H1 (cell line): Measurements from ENCODE around the gene CTTNBP2. TPM values are rescaled to one million over a fixed set of nuclear protein-coding genes. Genes with fewer than 3 reads are reported as not detected.

Experiments
- CTCF ChIA-PET: fragments of 300-600 bp; sonication (Branson Sonifier 250); formaldehyde crosslinking; loops from one replicate; lab custom pipeline; 2021; ENCODE audit not compliant: partially characterized antibody; lab: Charles Lee
- POLR2A ChIA-PET: fragments of 300-600 bp; sonication (Branson Sonifier 250); formaldehyde crosslinking; loops from one replicate; lab custom pipeline; 2021; ENCODE audit warnings: inconsistent platforms; ENCODE audit not compliant: partially characterized antibody; lab: Charles Lee
- DNase-seq, 2 experiments: peaks; one replicate each; pipeline versions ENCODE4 v3.0.0 to v3.0.0-alpha.2; 2010 to 2022; ENCODE audit warnings: low spot score in 2 of 2, low read depth in 1 of 2, mixed read lengths in 1 of 2
- FAIRE-seq: peaks from 2 replicates; lab custom pipeline; 2011; peaks lifted over from hg19 to GRCh38; lab: Jason Lieb, UNC
- H2AFZ ChIP-seq: 2 replicates; pipeline ENCODE4 v1.8.1; 2012; ENCODE audit warnings: low read length, inconsistent platforms
- H2AK5ac ChIP-seq: 2 replicates; pipeline ENCODE4 v1.6.1; 2013; ENCODE audit warnings: low read depth, low read length
- H2BK120ac ChIP-seq: replicated peaks from 2 replicates; pipeline ENCODE3; 2013; ENCODE audit warnings: low read depth, low read length, inconsistent platforms
- H2BK12ac ChIP-seq: 2 replicates; pipeline ENCODE4 v1.6.1; 2013; ENCODE audit warnings: low read depth, low read length
- H2BK15ac ChIP-seq: 2 replicates; pipeline ENCODE4 v1.6.1; 2013; ENCODE audit warnings: low read length
- H2BK20ac ChIP-seq: 2 replicates; pipeline ENCODE4 v1.6.1; 2013; ENCODE audit warnings: low read length
- H2BK5ac ChIP-seq: 2 replicates; pipeline ENCODE4 v1.6.1; 2013; ENCODE audit warnings: low read depth, low read length
- H3K14ac ChIP-seq: 2 replicates; pipeline ENCODE4 v1.6.1; 2013; ENCODE audit warnings: inconsistent platforms; ENCODE audit not compliant: insufficient read length
- H3K18ac ChIP-seq: 2 replicates; pipeline ENCODE4 v1.6.1; 2013; ENCODE audit warnings: low read length; ENCODE audit errors: extremely low read depth
- H3K23ac ChIP-seq: 2 replicates; pipeline ENCODE4 v1.6.1; 2013; ENCODE audit warnings: inconsistent platforms; ENCODE audit not compliant: insufficient read length
- H3K23me2 ChIP-seq: 2 replicates; pipeline ENCODE4 v1.6.1; 2013; ENCODE audit warnings: low read depth, low read length
- H3K27ac ChIP-seq: 2 replicates; pipeline ENCODE4 v1.6.1; 2011; ENCODE audit warnings: low read depth, low read length, inconsistent platforms
- H3K27me3 ChIP-seq, 4 experiments: replicated peaks in 1 of 4; 1 replicate in 1 of 4; 2 replicates in 3 of 4; pipeline versions ENCODE4 v1.6.1 to v1.8.1; 2011 to 2013; ENCODE audit warnings: low read length in 3 of 4, mild to moderate bottlenecking in 3 of 4, inconsistent platforms in 2 of 4, mixed read lengths in 2 of 4, moderate library complexity in 1 of 4; ENCODE audit not compliant: control insufficient read depth in 3 of 4, insufficient read depth in 3 of 4; ENCODE audit errors: extremely low read depth in 1 of 4
- H3K36me3 ChIP-seq, 4 experiments: 2 replicates each; pipeline versions ENCODE4 v1.6.1 to v1.8.1; 2011 to 2013; ENCODE audit warnings: mild to moderate bottlenecking in 4 of 4, low read length in 3 of 4, moderate library complexity in 2 of 4, control low read depth in 1 of 4, inconsistent platforms in 1 of 4; ENCODE audit not compliant: insufficient read depth in 4 of 4, control insufficient read depth in 2 of 4
- H3K4ac ChIP-seq: replicated peaks from 2 replicates; pipeline ENCODE3; 2013; ENCODE audit warnings: low read length, low read depth, mixed read lengths, inconsistent platforms; ENCODE audit not compliant: insufficient read length
- H3K4me1 ChIP-seq, 4 experiments: replicated peaks in 1 of 4; 1 replicate in 1 of 4; 2 replicates in 3 of 4; pipeline versions ENCODE4 v1.6.1 to v1.8.1; 2011 to 2013; ENCODE audit warnings: low read length in 3 of 4, inconsistent platforms in 2 of 4, mixed read lengths in 1 of 4; ENCODE audit not compliant: insufficient read depth in 4 of 4, control insufficient read depth in 3 of 4
- H3K4me2 ChIP-seq, 2 experiments: 2 replicates each; pipeline versions ENCODE4 v1.6.1 to v1.8.1; 2011 to 2013; ENCODE audit warnings: low read depth in 2 of 2, low read length in 2 of 2, control low read depth in 1 of 2, inconsistent platforms in 1 of 2, mild to moderate bottlenecking in 1 of 2; ENCODE audit not compliant: insufficient read depth in 1 of 2
- H3K4me3 ChIP-seq, 4 experiments: fragments of 200-600, 300-600 bp in 1 of 4; sonication (generic), shearing (Covaris generic), sonication (Bioruptor Twin) in 1 of 4; 2 replicates each; pipeline versions ENCODE4 v1.5.1 to v1.8.1; 2011 to 2016; ENCODE audit warnings: low read length in 4 of 4, low read depth in 3 of 4, control low read depth in 2 of 4, inconsistent platforms in 2 of 4, mild to moderate bottlenecking in 2 of 4, mixed read lengths in 1 of 4, moderate library complexity in 1 of 4; ENCODE audit not compliant: insufficient read depth in 2 of 4; ENCODE audit errors: extremely low read depth in 1 of 4
- H3K56ac ChIP-seq: replicated peaks from 2 replicates; pipeline ENCODE3; 2013; ENCODE audit warnings: low read depth, mild to moderate bottlenecking, mixed read lengths, low read length, inconsistent platforms; ENCODE audit not compliant: insufficient read length
- H3K79me1 ChIP-seq: 2 replicates; pipeline ENCODE4 v1.6.1; 2013; ENCODE audit warnings: low read depth, low read length, control low read depth
- H3K79me2 ChIP-seq, 2 experiments: 2 replicates each; pipeline versions ENCODE4 v1.6.1 to v1.8.1; 2012 to 2013; ENCODE audit warnings: low read length in 2 of 2, mild to moderate bottlenecking in 2 of 2, inconsistent platforms in 1 of 2; ENCODE audit not compliant: insufficient read depth in 2 of 2, control insufficient read depth in 1 of 2
- H3K9ac ChIP-seq, 4 experiments: replicated peaks in 1 of 4; 1 replicate in 1 of 4; 2 replicates in 3 of 4; pipeline versions ENCODE4 v1.6.1 to v1.8.1; 2011 to 2013; ENCODE audit warnings: low read depth in 3 of 4, low read length in 3 of 4, control low read depth in 2 of 4, mild to moderate bottlenecking in 2 of 4, moderate library complexity in 2 of 4, inconsistent platforms in 1 of 4; ENCODE audit errors: extremely low read depth in 1 of 4
- H3K9me3 ChIP-seq, 2 experiments: 2 replicates each; pipeline versions ENCODE4 v1.6.1 to v1.8.1; 2012 to 2013; ENCODE audit warnings: mild to moderate bottlenecking in 2 of 2, moderate library complexity in 2 of 2, control low read depth in 1 of 2, inconsistent platforms in 1 of 2, low read depth in 1 of 2, low read length in 1 of 2, mixed read lengths in 1 of 2; ENCODE audit not compliant: insufficient read depth in 2 of 2
- H4K20me1 ChIP-seq, 2 experiments: replicated peaks in 1 of 2; 2 replicates each; pipeline versions ENCODE3 to v1.8.1; 2011 to 2013; ENCODE audit warnings: inconsistent platforms in 2 of 2, low read length in 2 of 2, mild to moderate bottlenecking in 1 of 2; ENCODE audit not compliant: insufficient read depth in 2 of 2, control insufficient read depth in 1 of 2
- H4K5ac ChIP-seq: 2 replicates; pipeline ENCODE4 v1.6.1; 2013; ENCODE audit warnings: low read length, low read depth, mixed read lengths, inconsistent platforms; ENCODE audit not compliant: insufficient read length
- H4K8ac ChIP-seq: 2 replicates; pipeline ENCODE4 v1.8.0; 2013; ENCODE audit warnings: mild to moderate bottlenecking, moderate library complexity, low read length, inconsistent platforms; ENCODE audit not compliant: insufficient read depth; ENCODE audit errors: extremely low read depth
- H4K91ac ChIP-seq: replicated peaks from 2 replicates; pipeline ENCODE3; 2013; ENCODE audit warnings: low read length, mixed read lengths, inconsistent platforms; ENCODE audit not compliant: insufficient read length
- POU5F1 ChIP-seq: IDR thresholded peaks from 2 replicates; pipeline ENCODE4 v1.6.1; 2011; ENCODE audit warnings: low read depth, mild to moderate bottlenecking, low read length, moderate library complexity
- WGBS, 2 experiments: shearing (Covaris generic) in 1 of 2; methylation state at CpG; one replicate each; pipeline versions ENCODE4 v1.1.6 to v1.1.7; 2013 to 2015; ENCODE audit warnings: low lambda C conversion rate in 2 of 2, mixed read lengths in 2 of 2, inconsistent platforms in 1 of 2, low coverage in 1 of 2, missing lambda C conversion rate in 1 of 2; ENCODE audit not compliant: insufficient replicate concordance in 2 of 2, insufficient coverage in 1 of 2, insufficient read length in 1 of 2; ENCODE audit errors: extremely low coverage in 1 of 2, missing lambda C conversion rate in 1 of 2; 5-methylcytosine and 5-hydroxymethylcytosine counted together
- polyA plus RNA-seq, 7 experiments: library from polyadenylated mRNA; depleted of rRNA in 3 of 7; stranded (reverse) in 5 of 7; unstranded in 2 of 7; fragments of >200 nt in 5 of 7; fragments of 200-250 nt in 2 of 7; gene quantifications; 1 replicate in 5 of 7; 2 replicates in 1 of 7; 4 replicates in 1 of 7; pipeline versions ENCODE4 v1.2.1 to v1.2.3, GENCODE V29; 2011 to 2013; ENCODE audit warnings: missing spikeins in 2 of 7, mixed read lengths in 2 of 7
- total RNA-seq: library from RNA; stranded (reverse); fragmentation: NEBNext Ultra II Directional; extraction: Animal tissue kit (Norgen Biotek cat#: 25700); gene quantifications from 2 replicates; pipeline ENCODE4 v1.2.1, GENCODE V29; 2021
- TF ChIP-seq, protein P1 (sequence below), 3 experiments: IDR thresholded peaks; 1 replicate in 2 of 3; 2 replicates in 1 of 3; pipeline versions ENCODE4 v1.5.1 to v1.6.1; 2011; ENCODE audit warnings: low read length in 3 of 3, mild to moderate bottlenecking in 3 of 3, inconsistent platforms in 2 of 3, low read depth in 1 of 3, moderate library complexity in 1 of 3; ENCODE audit not compliant: insufficient read depth in 1 of 3; ENCODE audit errors: control extremely low read depth in 1 of 3

CTTNBP2 gene
- total and polyA plus RNA-seq, 2 of the 8 experiments (the other 6 are each of a cell fraction or from before 2014, with no cell fraction given) = 15.3 to 35.1 TPM

DNA sequence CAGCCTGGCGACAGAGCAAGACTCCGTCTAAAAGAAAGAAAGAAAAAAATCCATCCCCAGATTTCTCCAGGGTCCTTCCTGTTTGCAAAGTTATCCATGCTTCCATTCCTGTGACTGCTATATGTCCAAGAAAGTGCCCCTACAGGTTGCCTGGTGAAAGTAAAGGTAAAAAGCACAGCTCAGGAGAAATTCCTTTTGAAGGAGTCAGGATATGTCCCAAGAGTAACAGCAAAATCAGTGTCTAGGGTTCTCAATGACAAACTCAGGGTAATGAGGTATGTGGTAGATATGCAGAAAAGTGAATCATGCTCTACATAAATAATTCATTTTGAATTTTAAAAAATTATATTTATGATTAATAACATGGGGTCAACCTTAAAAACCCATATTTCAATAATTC, 91.5 kb downstream of the CTTNBP2 start:
- no peak overlapping the region for H3K14ac ChIP-seq
- no peak overlapping the region for H4K5ac ChIP-seq
- no peaks in the 10 kb centered on the region for H3K23me2 ChIP-seq
- H3K4me3 ChIP-seq = no peak overlapping the region
- H3K23ac ChIP-seq = no peak overlapping the region
- DNase-seq = no peak
- H2BK5ac ChIP-seq = no peak overlapping the region
- H2BK20ac ChIP-seq = no peak overlapping the region
- TF ChIP-seq, protein P1, sequence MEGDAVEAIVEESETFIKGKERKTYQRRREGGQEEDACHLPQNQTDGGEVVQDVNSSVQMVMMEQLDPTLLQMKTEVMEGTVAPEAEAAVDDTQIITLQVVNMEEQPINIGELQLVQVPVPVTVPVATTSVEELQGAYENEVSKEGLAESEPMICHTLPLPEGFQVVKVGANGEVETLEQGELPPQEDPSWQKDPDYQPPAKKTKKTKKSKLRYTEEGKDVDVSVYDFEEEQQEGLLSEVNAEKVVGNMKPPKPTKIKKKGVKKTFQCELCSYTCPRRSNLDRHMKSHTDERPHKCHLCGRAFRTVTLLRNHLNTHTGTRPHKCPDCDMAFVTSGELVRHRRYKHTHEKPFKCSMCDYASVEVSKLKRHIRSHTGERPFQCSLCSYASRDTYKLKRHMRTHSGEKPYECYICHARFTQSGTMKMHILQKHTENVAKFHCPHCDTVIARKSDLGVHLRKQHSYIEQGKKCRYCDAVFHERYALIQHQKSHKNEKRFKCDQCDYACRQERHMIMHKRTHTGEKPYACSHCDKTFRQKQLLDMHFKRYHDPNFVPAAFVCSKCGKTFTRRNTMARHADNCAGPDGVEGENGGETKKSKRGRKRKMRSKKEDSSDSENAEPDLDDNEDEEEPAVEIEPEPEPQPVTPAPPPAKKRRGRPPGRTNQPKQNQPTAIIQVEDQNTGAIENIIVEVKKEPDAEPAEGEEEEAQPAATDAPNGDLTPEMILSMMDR (IDR thresholded peaks at IDR 0.05; ENCODE audit: control extremely low read depth in 1 of 3, insufficient read depth in 1 of 3, low read depth in 1 of 3, low read length in 3 of 3) = peak in 1 of 3 experiments; percentile 25; a peak in 1 of 4 replicates
- TF ChIP-seq POU5F1 = no peak
- H2BK120ac ChIP-seq = no peak overlapping the region
- CTCF ChIA-PET = interaction anchor here (0.7 to 1.9 kb wide), 13 partner anchors 9 to 327 kb away, joined by 3 to 11 read pairs (median 3); no protein-coding TSS in a partner anchor
- H3K18ac ChIP-seq = no peak overlapping the region
- no peak overlapping the region for H3K27ac ChIP-seq
- peaks cover 0 to 2% of the 10 kb centered on the region in 2 experiments for H4K20me1 ChIP-seq
- no peaks in the 10 kb centered on the region for H3K27me3 ChIP-seq
- POLR2A ChIA-PET = no interaction called here
- 100% methylated on average over 2 of the region's 2 CpGs; no CpG with 5 or more reads in 1 of the 2 experiments for WGBS, 2 experiments
- no peak overlapping the region for H2BK15ac ChIP-seq
- H2BK12ac ChIP-seq = no peak overlapping the region
- H2AK5ac ChIP-seq = no peak overlapping the region
- no peak overlapping the region for H4K8ac ChIP-seq
- no peaks in the 10 kb centered on the region for H3K79me1 ChIP-seq
- no peak overlapping the region for H3K56ac ChIP-seq
- no peak overlapping the region for H3K9ac ChIP-seq
- no peaks in the 10 kb centered on the region for H3K9me3 ChIP-seq
- no peak overlapping the region for H3K4me2 ChIP-seq
- H2AFZ ChIP-seq = no peak overlapping the region
- no peaks in the 10 kb centered on the region for H3K4me1 ChIP-seq
- H3K36me3 ChIP-seq = peaks cover 0 to 11% (median 6%) of the 10 kb centered on the region in 4 experiments; a peak in 5 of 8 replicates
- no peak for FAIRE-seq
- H4K91ac ChIP-seq = no peak overlapping the region
- no peaks in the 10 kb centered on the region for H3K79me2 ChIP-seq
- no peak overlapping the region for H3K4ac ChIP-seq
